ENCODE measurements around the gene KRTAP3-1. TPM values are rescaled to one million over a fixed set of nuclear protein-coding genes. Genes with fewer than 3 reads are reported as not detected.

The KRTAP3-1 gene
- total RNA-seq, 4 donors from 2014 or later = not detected

GRCh38 chr17:40962059-40962561 lies 46.8 kb downstream of the KRTAP3-1 start:
- H3K9me3 ChIP-seq = no peaks in the 10 kb centered on the region
- H3K4me1 ChIP-seq = peaks cover 4 to 35% (median 11%) of the 10 kb centered on the region in 3 donors
- H3K27ac ChIP-seq = no peak overlapping the region
- no peak for DNase-seq
- TF ChIP-seq CTCF (IDR thresholded peaks at IDR 0.05) (no peak), POLR2A (IDR thresholded peaks at IDR 0.05) (no peak)
- no peaks in the 10 kb centered on the region for H3K27me3 ChIP-seq
- intact Hi-C loops (cut with DNase I) = loop anchor here (5.0 kb wide), 1 partner anchor 115 kb away; no protein-coding TSS in a partner anchor
- H3K36me3 ChIP-seq = no peaks in the 10 kb centered on the region
- no peak overlapping the region for H3K4me3 ChIP-seq
- WGBS, 2 donors = 89 to 92% methylated on average over 4 of the region's 4 CpGs

GRCh38 chr17:40961591-40961990 lies 47.3 kb downstream of the KRTAP3-1 start:
- Histone ChIP-seq H3K4me1 (peaks cover 4 to 40% (median 16%) of the 10 kb centered on the region in 3 donors), H3K9me3 (no peaks in the 10 kb centered on the region), H3K27ac (no peak overlapping the region), H3K4me3 (no peak overlapping the region), H3K27me3 (no peaks in the 10 kb centered on the region), H3K36me3 (no peaks in the 10 kb centered on the region)
- no peak for TF ChIP-seq CTCF (IDR thresholded peaks at IDR 0.05)
- no peak for TF ChIP-seq POLR2A (IDR thresholded peaks at IDR 0.05)
- 89 to 91% methylated on average over 1 of the region's 1 CpG for WGBS, 2 donors
- DNase-seq = no peak
- intact Hi-C loops (cut with DNase I) = loop anchor here (5.0 kb wide), 1 partner anchor 114 kb away; no protein-coding TSS in a partner anchor

- no peak for DNase-seq
Observed at GRCh38 chr17:40960144-40960543, 48.8 kb downstream of the KRTAP3-1 start.

More at GRCh38 chr17:40960144-40960543, 48.8 kb downstream of the KRTAP3-1 start:
- no peak for TF ChIP-seq CTCF (IDR thresholded peaks at IDR 0.05)
- TF ChIP-seq POLR2A (IDR thresholded peaks at IDR 0.05) = no peak
- Histone ChIP-seq H3K9me3 (no peaks in the 10 kb centered on the region), H3K36me3 (no peaks in the 10 kb centered on the region), H3K27ac (peak overlapping the region in 1 of 4 donors; percentile 63), H3K27me3 (no peaks in the 10 kb centered on the region), H3K4me1 (peaks cover 4 to 49% (median 20%) of the 10 kb centered on the region in 3 donors), H3K4me3 (peak overlapping the region in 1 of 4 donors; percentile 1)
- intact Hi-C loops (cut with DNase I) = loop anchor here (5.0 kb wide), 1 partner anchor 113 kb away; no protein-coding TSS in a partner anchor
- 77 to 79% methylated on average over 10 of the region's 10 CpGs for WGBS, 2 donors

Small RNA genes lying within 50 kb of the gene (small RNA-seq; reads per million reads assigned to genes)
- gene KRTAP3-4P = 0 reads per million in 4 donors

Other genes with a start within 250 kb of the KRTAP3-1 start
- not detected for gene KRT26, start 236.9 kb downstream of the KRTAP3-1 start, total RNA-seq
- gene KRT27, start 226.6 kb downstream of the KRTAP3-1 start, total RNA-seq = not detected
- not detected for gene KRT28, start 209.2 kb downstream of the KRTAP3-1 start, total RNA-seq
- 10 to 100 TPM; 14.4 to 50.0 (median 33.2) TPM for gene KRT10, start 186.5 kb downstream of the KRTAP3-1 start, total RNA-seq
- gene KRT12, start 141.9 kb downstream of the KRTAP3-1 start, total RNA-seq = not detected
- gene KRT20, start 123.9 kb downstream of the KRTAP3-1 start, total RNA-seq = not detected
- gene KRT23, start 71.5 kb downstream of the KRTAP3-1 start, total RNA-seq = 10 to 100 TPM in 1 of 4 donors, 1 to 10 TPM in 2, under 1 TPM in 1; 0.38 to 19.6 (median 4.9) TPM
- not detected for gene KRT39, start 42.2 kb downstream of the KRTAP3-1 start, total RNA-seq
- gene KRT40, start 24.8 kb downstream of the KRTAP3-1 start, total RNA-seq = under 1 TPM in 1 of 4 donors, not detected in 3; 0.19 TPM
- not detected for gene KRTAP3-3, start 15.0 kb downstream of the KRTAP3-1 start, total RNA-seq
- gene KRTAP3-2, start 9.2 kb downstream of the KRTAP3-1 start, total RNA-seq = under 1 TPM in 1 of 4 donors, not detected in 3; 0.57 TPM
- not detected for gene KRTAP1-5, start 18.1 kb upstream of the KRTAP3-1 start, total RNA-seq
- gene KRTAP1-4, start 21.1 kb upstream of the KRTAP3-1 start, total RNA-seq = not detected
- not detected for gene KRTAP1-3, start 25.7 kb upstream of the KRTAP3-1 start, total RNA-seq
- not detected for gene KRTAP1-1, start 32.3 kb upstream of the KRTAP3-1 start, total RNA-seq
- gene KRTAP2-1, start 38.2 kb upstream of the KRTAP3-1 start, total RNA-seq = not detected
- gene KRTAP2-2, start 46.1 kb upstream of the KRTAP3-1 start, total RNA-seq = not detected
- gene KRTAP2-3, start 51.0 kb upstream of the KRTAP3-1 start, total RNA-seq = not detected
- gene KRTAP2-4, start 56.8 kb upstream of the KRTAP3-1 start, total RNA-seq = not detected
- gene KRTAP4-7, start 75.0 kb upstream of the KRTAP3-1 start, total RNA-seq = not detected
- gene KRTAP4-8, start 89.0 kb upstream of the KRTAP3-1 start, total RNA-seq = not detected
- not detected for gene KRTAP4-16, start 93.1 kb upstream of the KRTAP3-1 start, total RNA-seq
- not detected for gene KRTAP4-9, start 96.3 kb upstream of the KRTAP3-1 start, total RNA-seq
- gene KRTAP4-11, start 109.2 kb upstream of the KRTAP3-1 start, total RNA-seq = under 1 TPM in 1 of 4 donors, not detected in 3; 0.22 TPM
- gene KRTAP4-12, start 115.1 kb upstream of the KRTAP3-1 start, total RNA-seq = not detected
- not detected for gene KRTAP4-6, start 131.4 kb upstream of the KRTAP3-1 start, total RNA-seq
- not detected for gene KRTAP4-5, start 140.7 kb upstream of the KRTAP3-1 start, total RNA-seq
- not detected for gene KRTAP4-4, start 151.6 kb upstream of the KRTAP3-1 start, total RNA-seq
- gene KRTAP4-3, start 159.1 kb upstream of the KRTAP3-1 start, total RNA-seq = not detected
- gene KRTAP4-2, start 169.1 kb upstream of the KRTAP3-1 start, total RNA-seq = not detected
- not detected for gene KRTAP4-1, start 175.8 kb upstream of the KRTAP3-1 start, total RNA-seq
- not detected for gene KRTAP9-1, start 180.8 kb upstream of the KRTAP3-1 start, total RNA-seq
- not detected for gene KRTAP9-2, start 217.5 kb upstream of the KRTAP3-1 start, total RNA-seq
- gene KRTAP9-3, start 223.3 kb upstream of the KRTAP3-1 start, total RNA-seq = not detected
- gene KRTAP9-8, start 228.9 kb upstream of the KRTAP3-1 start, total RNA-seq = not detected
- not detected for gene KRTAP9-4, start 240.6 kb upstream of the KRTAP3-1 start, total RNA-seq
- not detected for gene KRTAP9-9, start 246.3 kb upstream of the KRTAP3-1 start, total RNA-seq